Measurements from ENCODE around the gene MIEF1.

The MIEF1 gene

DNA sequence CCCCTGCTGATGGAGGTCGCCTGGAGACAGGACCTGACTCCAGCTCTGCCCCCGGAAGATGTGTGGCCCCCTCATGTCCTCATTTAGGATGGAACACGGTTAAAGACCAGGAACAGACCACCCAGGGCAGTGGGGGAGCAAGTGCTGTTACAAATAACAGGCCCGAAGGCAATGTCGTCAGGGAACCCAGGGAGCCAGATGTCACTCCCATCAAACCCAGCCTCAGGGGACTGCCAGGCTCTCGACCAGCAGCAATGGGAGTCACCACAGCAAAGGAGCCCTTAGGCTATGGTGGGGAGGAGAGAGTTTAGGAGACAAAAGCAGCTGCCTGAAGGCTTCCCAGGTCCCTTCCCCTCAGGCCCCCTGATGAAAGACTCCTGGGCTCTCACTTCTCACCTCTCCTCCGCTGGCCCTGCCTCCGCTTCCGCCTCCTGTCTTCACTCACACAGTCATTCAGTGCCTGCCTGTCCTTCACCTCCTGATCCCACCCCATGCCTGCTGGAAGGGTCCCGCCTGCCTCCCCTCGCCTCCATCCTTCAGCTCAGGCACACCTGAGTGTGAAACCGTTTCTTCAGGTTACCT lies 26.1 kb downstream of the MIEF1 start:
- no peak for DNase-seq (ENCODE audit: low read depth in 3 of 3)

DNA sequence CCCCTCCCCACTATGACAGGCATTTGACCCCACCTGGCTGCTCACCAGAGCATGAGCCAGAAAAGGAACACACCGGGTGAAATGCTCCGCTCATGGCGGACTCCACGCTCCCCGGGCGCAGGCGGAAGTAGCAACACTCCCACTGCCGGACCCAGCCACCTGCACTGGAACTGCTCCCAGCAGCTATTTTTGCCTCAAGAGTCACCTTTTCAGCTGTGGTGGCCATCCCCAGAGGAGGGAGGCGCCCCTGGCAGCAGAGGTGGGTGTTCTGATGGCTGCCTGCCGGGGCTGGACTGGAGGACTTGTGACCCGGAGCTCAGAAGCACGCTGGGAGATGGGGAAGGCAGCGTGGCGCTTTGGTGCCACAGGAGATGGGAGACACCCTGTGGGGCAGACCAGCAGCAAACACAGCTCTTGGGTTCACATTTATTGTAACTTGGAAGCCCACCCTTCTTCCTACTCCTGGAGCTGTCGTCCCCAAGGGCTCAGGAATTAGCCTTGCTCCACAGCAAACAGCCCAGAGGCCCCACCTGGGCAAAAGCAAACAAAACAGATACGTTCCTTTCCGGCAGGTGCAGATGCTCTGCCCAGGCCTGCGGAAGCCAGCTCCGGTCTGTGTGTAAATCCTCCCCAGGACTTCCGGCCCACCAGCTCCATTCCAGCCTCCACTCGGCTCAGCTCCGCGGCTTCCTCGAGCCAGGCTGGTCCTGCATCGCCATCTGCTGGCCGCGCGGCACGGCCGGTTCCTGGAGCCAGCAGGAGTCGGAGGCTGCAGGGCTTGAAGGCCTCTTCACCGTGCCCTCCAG lies 26.8 kb downstream of the MIEF1 start:
- DNase-seq (ENCODE audit: low read depth in 3 of 3), result peak; percentile 82 to 88 (median 83)

DNA sequence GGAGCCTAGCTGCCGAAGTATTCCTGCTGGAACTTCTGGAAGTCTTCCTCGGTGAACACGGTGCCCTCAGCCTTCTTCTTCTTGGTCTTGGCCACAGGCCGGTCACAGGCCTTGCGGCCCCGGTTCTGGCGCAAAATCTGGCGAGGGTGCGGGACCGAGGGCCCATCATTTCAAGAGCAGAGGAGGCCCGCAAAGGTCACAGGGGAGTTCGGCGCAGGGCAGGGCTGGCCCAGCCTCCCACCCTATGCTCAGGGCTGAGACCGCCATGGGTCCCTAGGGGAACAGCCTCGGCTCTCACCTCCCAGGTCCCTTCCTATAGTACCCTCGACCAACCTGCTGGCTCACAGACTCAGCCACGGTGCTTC lies 27.4 kb downstream of the MIEF1 start:
- no peak for DNase-seq (ENCODE audit: low read depth in 3 of 3)

DNA sequence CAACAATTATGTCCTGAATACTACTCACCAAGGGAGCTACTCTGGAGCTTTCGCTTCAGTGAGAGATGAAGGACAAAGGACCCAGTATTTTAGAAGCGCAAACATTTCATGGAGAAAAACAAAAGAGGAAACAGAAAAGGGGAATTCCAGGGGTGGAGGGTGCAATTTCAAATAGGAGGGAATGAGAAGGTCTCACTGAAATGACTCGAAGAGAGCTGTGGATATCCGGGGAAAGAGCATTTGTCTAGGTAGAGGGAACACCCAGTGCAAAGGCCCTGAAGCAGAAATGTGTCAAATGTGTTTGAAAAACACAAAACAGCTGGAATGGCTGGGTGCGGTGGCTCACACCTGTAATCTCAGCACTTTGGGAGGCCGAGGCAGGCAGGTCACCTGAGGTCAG lies 28.0 kb downstream of the MIEF1 start:
- DNase-seq (ENCODE audit: low read depth in 3 of 3), result no peak

DNA sequence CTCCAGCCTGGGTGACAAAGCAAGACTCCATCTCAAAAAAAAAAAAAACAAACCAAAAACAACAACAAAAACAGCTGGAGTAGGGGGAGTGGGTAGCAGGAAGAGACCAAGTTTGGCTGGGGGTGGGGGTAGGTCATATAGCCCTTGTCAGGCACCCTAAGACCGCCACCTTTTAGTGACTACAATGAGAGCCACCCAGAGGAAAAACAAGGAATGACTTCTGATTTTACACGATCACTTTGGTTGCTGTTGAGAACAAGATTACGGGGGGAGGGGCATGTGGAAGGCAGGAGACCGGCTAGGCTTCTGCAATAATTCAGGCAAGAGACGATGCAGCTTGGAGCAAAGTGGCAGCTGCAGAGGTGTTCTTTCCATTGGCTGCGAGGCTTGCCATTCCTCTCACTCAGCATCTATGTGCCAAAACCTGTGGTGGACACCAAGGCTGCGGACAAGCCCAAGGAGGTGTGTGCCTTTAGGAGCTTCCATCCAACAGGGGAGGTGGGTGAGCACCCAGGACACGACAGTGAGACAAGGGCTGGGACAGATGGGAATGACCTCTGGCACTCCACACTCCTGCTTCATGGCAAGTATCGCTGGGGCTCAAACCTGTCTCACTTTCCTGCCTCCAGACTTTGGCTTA lies 28.7 kb downstream of the MIEF1 start:
- DNase-seq (ENCODE audit: low read depth in 3 of 3), result no peak

DNA sequence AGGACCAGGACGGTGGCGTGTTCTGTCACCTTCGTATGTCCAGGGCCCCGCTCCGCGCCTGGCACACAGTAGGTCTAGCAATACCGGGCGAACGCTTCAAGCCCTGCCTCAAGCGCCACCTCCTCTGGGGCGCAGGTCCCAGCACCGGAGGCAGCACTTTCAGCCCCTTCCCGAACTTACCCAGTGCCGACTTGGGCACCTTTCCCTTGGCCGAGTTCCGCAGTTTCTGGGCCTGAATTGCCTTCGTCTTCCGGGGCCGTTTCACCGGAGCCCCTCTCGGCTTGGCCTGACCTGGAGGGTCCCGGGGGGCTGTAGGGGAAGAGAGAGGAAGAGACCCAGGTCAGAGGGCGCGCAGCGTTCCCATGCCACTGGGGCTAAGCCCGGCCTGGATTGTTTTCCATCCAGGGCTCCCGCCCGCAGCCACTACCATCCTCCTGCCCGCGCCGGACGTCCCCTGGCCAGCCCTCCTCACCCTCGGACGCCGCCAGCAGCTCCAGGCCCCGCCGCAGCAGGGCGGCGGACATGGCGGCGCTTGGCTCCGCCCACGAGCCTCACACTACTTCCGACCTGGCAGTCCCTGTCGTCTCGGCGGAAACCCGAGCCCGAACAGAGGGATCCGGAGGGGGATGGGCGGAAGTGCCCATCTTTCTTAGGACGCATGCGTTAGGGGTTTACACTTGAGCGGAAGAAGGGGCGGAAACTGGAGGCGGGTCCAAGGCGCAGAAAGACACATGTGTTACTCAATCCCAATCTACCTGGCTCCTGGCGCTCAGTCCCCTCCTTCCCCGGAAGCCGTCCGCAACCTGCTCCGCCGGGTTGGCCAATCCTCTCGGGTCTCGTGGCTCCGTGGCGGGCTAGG lies 30.4 kb downstream of the MIEF1 start, which contains the start of gene RPS19BP1:
RPS19BP1 (minus strand) TSS at position 534 of the 859 bp plus-strand sequence; CDS start at position 524, 10 bp downstream.
- DNase-seq (ENCODE audit: low read depth in 3 of 3), result peak; percentile 96 to 99 (median 99)

DNA sequence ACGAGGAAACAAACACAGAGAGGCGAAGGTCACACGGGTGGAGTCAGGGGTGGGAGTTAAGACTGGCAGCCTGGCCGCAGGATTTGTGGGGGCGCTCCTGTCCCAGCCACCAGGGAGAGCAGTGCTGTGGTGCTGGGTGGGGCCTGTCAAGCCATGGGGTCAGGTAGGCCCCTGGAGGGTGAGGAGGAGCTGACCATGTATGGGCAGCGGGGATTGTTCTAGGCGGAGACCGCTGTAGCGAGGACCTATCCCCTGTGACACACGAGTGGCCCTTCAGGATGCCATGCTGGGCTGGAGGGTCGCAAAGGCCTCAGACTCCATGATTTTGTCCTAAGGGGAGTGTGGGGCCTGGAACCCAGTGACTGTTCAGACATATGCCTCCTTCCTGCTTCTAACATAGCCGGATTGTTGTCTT lies 32.0 kb downstream of the MIEF1 start:
- DNase-seq (ENCODE audit: low read depth in 3 of 3), result no peak

DNA sequence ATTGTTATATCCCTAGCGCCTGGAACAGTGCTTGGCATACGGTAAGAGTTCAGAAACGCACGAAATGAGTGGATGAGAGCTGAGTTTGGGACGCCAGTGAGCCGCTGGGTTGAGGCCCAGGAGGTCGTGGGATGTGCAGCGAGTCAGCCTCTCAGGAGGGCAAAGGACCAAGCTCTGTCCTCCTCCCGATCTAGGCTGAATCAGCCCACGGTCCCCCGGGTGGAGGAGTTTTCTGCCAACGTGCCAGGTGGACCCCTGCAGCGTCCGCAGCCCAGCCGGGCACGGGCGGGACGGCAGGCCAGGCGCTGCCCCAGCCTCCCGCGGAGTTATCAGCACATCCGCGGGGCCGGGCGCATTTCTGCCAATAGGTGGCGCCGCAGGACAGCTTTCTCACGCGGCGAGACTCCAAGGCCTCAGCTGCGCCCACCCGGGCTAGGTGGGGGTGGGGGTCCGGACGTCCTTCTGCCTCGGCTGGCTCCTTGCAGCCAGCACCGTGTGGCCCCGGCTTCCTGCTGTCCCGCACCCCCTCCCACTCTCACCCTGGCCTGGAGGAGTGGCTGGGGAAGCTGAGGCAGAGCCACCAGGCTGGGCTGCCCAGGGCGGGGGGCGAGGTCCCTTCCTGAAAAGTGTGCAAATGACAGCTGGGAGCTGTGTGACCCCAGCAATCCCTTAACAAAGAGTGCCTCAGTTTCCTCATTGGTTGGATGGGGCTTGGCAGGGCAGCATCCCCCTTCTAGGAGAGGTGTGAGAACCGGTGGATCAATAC lies 32.7 kb downstream of the MIEF1 start:
- DNase-seq (ENCODE audit: low read depth in 3 of 3), result peak; percentile 60 to 79 (median 69)

DNA sequence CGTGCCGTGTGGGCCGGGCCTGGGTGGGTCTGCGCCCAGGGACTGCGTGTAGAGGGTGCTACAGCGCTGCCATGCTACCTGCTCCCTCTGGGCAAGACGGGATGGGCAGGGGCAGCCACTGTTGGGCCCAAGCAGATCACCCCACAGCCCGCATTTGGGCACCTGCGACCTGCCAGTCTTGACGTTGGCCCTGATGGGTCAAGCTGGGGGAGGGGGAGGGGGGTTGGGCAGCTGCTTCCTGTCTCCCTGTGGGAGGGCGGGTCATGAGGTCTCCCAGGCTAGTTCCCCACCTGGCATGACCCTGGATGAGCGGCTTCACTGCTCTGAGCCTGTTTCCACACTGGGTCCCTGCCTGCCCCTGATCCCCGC lies 33.3 kb downstream of the MIEF1 start:
- DNase-seq (ENCODE audit: low read depth in 3 of 3), result no peak

DNA sequence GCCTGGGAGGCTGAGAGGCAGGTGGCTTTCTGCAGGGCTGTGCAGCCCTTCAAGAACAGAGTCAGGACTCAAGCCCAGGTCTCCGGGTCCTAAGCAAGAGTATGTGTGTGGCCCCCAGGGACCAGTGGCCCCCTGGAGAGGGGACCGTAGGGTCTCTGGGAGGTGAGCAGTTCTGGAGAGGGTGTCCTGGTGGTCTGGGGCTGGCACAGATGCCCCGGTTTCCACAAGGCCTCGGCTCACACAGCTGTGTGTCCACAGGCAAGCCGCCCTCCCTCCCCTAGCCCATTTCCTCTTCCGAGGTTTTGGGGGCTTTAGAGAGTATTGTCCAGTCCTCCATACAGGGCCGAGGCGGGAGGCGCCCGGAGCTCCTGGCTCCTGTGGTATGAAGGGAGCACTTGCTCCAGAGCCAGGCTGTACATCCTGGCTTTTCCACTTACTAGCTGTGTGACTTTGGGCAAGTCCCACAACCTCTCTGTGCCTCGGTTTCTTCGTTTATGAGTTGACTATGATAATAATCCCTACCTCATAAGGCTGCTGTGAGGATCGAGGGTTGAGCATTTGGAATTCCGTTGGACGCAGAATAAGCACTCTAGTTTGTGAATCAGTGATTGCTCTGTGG lies 33.9 kb downstream of the MIEF1 start:
- DNase-seq (ENCODE audit: low read depth in 3 of 3), result no peak

DNA sequence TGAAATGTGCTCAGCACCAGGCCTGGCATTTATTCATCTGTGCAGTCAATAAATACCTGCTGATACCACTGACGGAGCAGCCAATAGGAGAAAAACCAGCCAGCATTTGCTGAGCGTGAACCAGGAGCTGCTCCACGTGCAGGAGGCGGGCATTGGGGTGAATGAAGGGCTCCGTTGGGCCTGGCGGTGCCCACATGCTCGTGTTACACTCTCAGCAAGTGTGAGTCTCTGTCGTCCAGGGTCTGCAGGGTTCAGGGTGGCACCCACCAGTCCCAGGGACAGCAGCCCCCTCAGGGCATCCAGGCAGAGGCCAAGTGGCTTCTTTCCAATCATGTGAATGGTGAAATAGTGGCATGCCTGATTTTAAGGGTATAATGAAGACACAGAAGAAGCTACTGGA lies 34.6 kb downstream of the MIEF1 start:
- no peak for DNase-seq (ENCODE audit: low read depth in 3 of 3)

DNA sequence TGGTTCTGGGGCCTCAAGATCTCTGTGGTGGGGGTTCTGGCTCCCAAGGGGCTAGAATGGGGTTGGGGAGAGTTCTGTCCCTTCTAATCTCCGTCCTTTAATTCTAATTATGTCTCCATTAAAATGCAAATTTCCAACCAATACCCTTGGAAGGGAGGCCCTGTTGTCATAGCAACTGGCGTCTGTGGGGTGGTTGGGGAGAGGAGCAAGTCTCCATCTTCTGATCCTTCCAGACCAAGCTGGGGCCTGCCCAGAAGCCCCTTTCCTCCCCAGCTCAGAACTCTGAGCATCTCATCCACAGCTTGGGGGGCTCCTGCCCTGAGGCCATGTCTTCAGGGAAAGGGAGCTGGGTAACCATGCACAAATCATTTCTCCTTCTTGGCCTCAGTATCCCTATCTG lies 35.9 kb downstream of the MIEF1 start:
- DNase-seq (ENCODE audit: low read depth in 3 of 3), result no peak

DNA sequence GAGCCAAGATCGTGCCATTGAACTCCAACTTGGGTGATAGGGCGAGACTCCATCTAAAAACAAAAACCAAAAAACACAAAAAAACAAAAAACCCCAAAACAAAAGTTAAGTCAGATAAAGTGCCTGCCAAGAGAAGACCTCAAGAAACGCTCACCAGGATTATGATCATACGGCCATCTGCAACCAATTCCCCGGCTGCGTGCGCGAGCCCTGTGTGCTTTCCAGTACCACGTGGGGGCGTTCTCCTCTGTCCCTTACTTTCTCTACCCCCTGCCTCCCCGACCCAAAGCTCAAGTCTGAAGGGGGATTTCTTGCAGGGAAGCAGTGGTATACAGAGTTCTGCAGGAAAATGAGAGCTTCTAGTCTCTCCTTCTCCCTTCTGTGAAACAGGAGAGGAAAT lies 41.0 kb downstream of the MIEF1 start:
- DNase-seq (ENCODE audit: low read depth in 3 of 3), result no peak

DNA sequence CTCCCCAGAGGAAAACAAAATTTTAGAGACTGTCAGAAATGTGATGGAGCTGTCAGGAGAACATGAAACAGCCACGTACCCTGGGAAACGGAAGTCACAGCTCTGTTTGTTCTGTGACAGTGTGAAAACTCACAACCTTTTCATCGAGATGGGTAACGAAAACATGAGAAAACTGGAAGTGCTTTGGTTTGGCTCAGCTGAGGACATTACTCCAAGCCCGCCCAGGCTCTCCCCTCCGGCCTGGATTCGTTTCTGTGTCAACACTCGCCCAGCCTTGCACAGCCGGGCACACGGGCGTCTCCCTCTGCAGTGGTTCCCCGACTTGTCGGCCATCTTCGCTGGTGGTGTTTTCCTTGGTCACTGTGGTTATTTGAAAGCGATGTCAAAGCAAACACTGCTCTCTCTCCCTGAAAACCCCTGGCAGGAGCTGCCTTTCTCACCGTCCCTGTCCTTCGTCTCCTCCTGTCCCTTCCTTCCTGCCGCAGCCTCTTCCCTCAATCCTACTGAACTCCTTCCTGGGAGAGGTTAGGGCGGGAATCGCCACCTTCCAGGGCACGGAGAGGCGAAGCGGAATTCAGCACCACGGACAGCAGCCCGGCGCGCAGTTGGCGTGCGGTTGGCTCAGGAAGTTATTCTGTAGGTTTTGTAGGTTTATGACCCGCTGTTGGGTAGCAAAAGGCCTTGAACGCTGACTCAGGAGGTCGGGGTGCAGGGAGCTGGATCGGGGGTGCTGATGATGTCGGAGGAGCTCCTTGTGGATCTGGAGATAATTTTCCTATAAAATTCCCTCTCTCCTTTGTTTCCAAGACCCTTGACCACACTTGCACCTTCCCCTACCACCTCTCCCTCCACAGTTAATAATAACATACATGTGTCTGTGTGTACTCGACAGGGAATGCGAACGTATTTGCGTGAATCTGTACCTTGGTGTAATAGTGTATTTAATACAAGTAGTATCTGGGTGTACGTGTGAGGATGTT lies 43.6 kb downstream of the MIEF1 start:
- peak in 2 of 3 experiments; percentile 42 to 65 for DNase-seq (ENCODE audit: low read depth in 3 of 3)

DNA sequence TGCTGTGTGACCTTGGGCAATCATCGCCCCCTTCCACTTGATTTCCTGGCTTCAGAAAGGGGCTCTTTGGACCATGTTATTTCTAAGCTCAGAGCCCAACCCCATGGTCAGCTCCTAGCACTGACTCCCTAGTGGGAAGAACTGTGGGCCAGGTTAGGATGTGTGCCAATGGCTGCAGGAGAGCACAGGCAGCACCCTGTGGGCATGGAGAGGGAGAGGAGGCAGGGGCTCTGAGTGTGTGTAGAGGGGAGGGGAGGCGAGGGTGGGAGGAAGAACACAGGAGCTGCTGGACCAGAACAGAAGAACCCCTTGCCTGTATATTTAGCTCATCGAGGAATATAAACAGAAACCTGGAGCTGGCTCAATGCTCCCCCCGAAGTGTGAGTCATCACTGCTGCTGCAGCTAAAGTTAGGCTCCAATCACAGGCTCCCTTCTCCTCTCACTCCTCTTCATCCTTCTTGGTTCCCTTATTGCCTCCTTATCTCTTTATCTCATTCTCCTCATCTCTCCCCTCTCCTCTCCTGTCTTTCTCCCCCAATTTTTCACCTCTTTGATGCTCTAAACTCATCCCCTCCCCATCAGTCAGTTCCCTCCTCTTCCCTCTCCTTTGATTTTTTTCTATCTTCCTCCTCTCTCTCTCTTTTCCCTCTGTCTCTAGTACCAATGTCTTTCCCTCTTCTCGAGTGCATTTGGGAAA lies 44.9 kb downstream of the MIEF1 start:
- no peak for DNase-seq (ENCODE audit: low read depth in 3 of 3)

DNA sequence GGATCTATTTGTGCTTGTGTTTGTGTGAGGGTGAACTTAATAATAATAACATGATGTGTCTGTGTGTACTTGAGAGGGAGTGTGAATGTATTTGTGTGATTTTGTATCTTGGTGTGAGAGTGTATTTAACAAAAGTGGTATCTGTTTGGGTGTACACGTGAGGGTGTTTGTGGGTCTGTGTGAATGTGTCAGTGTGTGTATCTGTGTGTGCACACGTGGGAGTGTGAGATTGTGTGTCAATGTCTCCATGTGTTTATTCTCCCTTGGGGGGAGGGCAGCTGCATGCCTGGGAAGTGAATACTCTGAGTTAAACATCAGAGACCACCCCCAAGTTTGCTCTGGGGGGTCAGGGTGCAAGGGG lies 45.5 kb downstream of the MIEF1 start:
- DNase-seq (ENCODE audit: low read depth in 3 of 3), result no peak

DNA sequence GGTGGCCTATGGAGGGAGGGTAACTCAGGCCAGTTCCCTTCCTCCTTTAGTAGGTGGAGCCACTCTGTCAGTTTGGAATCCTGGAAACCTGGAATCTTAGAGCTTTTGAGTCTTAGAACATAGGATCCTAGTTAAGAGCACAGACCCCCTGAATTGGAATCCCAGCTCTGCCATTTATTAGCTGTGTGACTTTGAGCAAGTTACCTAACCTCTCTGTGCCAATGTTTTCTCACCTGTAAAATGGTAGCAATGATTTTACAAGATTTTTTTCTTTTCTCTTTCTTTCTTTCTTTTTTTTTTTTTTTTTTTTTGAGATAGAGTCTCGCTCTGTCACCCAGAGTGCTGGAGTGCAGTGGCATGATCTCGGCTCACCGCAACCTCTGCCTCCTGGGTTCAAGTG lies 51.3 kb downstream of the MIEF1 start:
- DNase-seq (ENCODE audit: low read depth in 3 of 3), result no peak

DNA sequence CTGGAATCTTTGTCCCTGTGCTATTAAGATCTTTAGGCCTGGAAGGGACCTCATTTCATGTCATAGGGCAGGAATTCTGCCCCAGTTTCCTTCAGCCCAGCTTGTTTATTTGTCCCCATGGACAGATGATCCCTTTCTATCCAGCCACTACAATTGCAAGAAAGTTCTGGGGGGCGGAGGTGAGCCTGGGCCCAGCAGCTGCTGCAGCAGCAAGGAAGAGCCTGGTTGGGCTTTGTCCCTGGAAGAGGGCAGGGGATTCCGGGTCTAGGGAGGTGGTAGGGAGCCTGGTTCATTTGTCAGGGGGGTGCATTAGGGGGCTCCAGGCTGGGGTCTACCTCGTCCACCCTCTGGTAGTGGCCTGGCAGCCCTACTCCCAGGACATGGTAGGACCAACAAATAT lies 52.1 kb downstream of the MIEF1 start:
- DNase-seq (ENCODE audit: low read depth in 3 of 3), result no peak
